ENCODE results near the gene PACSIN3.
"Not testable (repeated sequence)": the region's sequence is repeated elsewhere in the genome, so short reads cannot be mapped to it uniquely, and the experiment has no call there.

DNA sequence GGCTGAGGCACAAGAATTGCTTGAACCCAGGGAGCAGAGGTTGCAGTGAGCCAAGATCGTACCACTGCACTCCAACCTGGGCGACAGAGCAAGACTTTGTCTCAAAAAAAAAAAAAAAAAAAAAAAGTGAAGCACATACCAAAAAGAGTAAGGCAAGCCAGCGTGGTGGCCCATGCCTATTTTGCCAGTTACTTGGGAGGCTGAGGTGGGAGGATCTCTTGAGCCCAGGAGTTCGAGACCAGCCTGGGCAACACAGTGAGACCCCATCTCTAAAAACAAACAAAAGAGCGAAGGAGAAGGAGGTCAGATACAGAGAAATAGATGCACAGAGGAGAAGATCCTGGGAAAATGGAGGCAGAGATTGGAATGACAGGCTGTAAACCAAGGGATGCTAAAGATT, 20.3 kb upstream of the PACSIN3 start:
- TF ChIP-seq, protein P1, sequence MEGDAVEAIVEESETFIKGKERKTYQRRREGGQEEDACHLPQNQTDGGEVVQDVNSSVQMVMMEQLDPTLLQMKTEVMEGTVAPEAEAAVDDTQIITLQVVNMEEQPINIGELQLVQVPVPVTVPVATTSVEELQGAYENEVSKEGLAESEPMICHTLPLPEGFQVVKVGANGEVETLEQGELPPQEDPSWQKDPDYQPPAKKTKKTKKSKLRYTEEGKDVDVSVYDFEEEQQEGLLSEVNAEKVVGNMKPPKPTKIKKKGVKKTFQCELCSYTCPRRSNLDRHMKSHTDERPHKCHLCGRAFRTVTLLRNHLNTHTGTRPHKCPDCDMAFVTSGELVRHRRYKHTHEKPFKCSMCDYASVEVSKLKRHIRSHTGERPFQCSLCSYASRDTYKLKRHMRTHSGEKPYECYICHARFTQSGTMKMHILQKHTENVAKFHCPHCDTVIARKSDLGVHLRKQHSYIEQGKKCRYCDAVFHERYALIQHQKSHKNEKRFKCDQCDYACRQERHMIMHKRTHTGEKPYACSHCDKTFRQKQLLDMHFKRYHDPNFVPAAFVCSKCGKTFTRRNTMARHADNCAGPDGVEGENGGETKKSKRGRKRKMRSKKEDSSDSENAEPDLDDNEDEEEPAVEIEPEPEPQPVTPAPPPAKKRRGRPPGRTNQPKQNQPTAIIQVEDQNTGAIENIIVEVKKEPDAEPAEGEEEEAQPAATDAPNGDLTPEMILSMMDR (IDR thresholded peaks at IDR 0.05): not testable (repeated sequence)
- not testable (repeated sequence) for TF ChIP-seq POLR2A (IDR thresholded peaks at IDR 0.05)
